HepG2 (cell line): ENCODE results near the gene ARMC2. TPM values are rescaled to one million over a fixed set of nuclear protein-coding genes. Genes with fewer than 3 reads are reported as not detected.

Experiments
- ATAC-seq: fragments of 200-7000 bp; cut with Tn5 transposase; 3 replicates; pipeline ENCODE4 v1.9.1; 2020; ENCODE audit warnings: mild to moderate bottlenecking, moderate library complexity
- BruUV-seq: library from RNA; stranded (reverse); fragments of 400-500 nt; replicated peaks from 2 replicates; lab custom pipeline; 2021; lab: Mats Ljungman, UMichigan
- CTCF ChIA-PET: fragments of 300-600 bp; formaldehyde crosslinking; extraction: SDS; loops from one replicate; lab custom pipeline; 2021; ENCODE audit warnings: low total read pairs, inconsistent platforms, low intra/inter-chr PET ratio; lab: Yijun Ruan, JAX
- POLR2A ChIA-PET: fragments of 350-600 bp; sonication (Branson Sonifier 250); formaldehyde crosslinking; loops from one replicate; lab custom pipeline; 2020; ENCODE audit warnings: antibody characterized with exemption, inconsistent platforms; lab: Yijun Ruan, JAX
- DNase-seq: peaks from one replicate; pipeline ENCODE4 v3.0.0-alpha.2; 2015; ENCODE audit warnings: low spot score
- FAIRE-seq: peaks from 3 replicates; lab custom pipeline; 2011; peaks lifted over from hg19 to GRCh38; lab: Jason Lieb, UNC
- H2AFZ ChIP-seq: one replicate; pipeline ENCODE4 v1.6.1; 2011; ENCODE audit warnings: low read length, inconsistent platforms
- H3K27ac ChIP-seq: fragments of 300-600 bp; 3 replicates; pipeline ENCODE4 v1.8.0; 2011; ENCODE audit warnings: mixed run types, mild to moderate bottlenecking, mixed read lengths, low read length, inconsistent platforms; ENCODE audit not compliant: insufficient read depth; ENCODE audit errors: extremely low read length
- H3K27me3 ChIP-seq, 2 experiments: fragments of 200-600 bp in 1 of 2; 2 replicates in 1 of 2; 3 replicates in 1 of 2; pipeline versions ENCODE4 v1.6.0 to v1.8.0; 2011; ENCODE audit warnings: low read length in 2 of 2, mild to moderate bottlenecking in 2 of 2, moderate library complexity in 2 of 2, inconsistent platforms in 1 of 2; ENCODE audit not compliant: insufficient read depth in 2 of 2, control insufficient read depth in 1 of 2
- H3K36me3 ChIP-seq, 2 experiments: fragments of 200-600 bp in 1 of 2; replicated peaks in 1 of 2; 2 replicates in 1 of 2; 3 replicates in 1 of 2; pipeline versions ENCODE4 v1.5.1 to v1.8.0; 2011; ENCODE audit warnings: low read length in 2 of 2, inconsistent platforms in 1 of 2; ENCODE audit not compliant: insufficient read depth in 2 of 2, control insufficient read depth in 1 of 2
- H3K4me1 ChIP-seq: 2 replicates; pipeline ENCODE4 v1.5.1; 2012; ENCODE audit warnings: low read length, inconsistent platforms; ENCODE audit not compliant: insufficient read depth
- H3K4me2 ChIP-seq: 2 replicates; pipeline ENCODE4 v1.6.0; 2011; ENCODE audit warnings: low read depth, low read length, inconsistent platforms
- H3K4me3 ChIP-seq, 3 experiments: fragments of 200-600 bp in 1 of 3; sonication (generic), shearing (Covaris generic) in 1 of 3; replicated peaks in 1 of 3; 2 replicates each; pipeline ENCODE4 v1.5.1; 2011 to 2016; ENCODE audit warnings: low read length in 3 of 3, inconsistent platforms in 2 of 3, low read depth in 2 of 3, mild to moderate bottlenecking in 2 of 3, control low read depth in 1 of 3, mixed read lengths in 1 of 3; ENCODE audit not compliant: insufficient read depth in 1 of 3
- H3K79me2 ChIP-seq: one replicate; pipeline ENCODE4 v1.6.1; 2011; ENCODE audit warnings: low read length, inconsistent platforms; ENCODE audit not compliant: insufficient read depth
- H3K9ac ChIP-seq: 2 replicates; pipeline ENCODE4 v1.6.0; 2011; ENCODE audit warnings: mild to moderate bottlenecking, low read depth, low read length, inconsistent platforms; ENCODE audit not compliant: insufficient read depth
- H3K9me3 ChIP-seq: 2 replicates; pipeline ENCODE4 v1.5.1; 2012; ENCODE audit warnings: mild to moderate bottlenecking, low read length
- H4K20me1 ChIP-seq: 2 replicates; pipeline ENCODE4 v1.6.0; 2011; ENCODE audit warnings: inconsistent platforms, mild to moderate bottlenecking, low read length, moderate library complexity; ENCODE audit not compliant: insufficient read depth
- ADNP ChIP-seq: sonication (generic); formaldehyde crosslinking; IDR thresholded peaks from 2 replicates; pipeline ENCODE4 v1.4.0; 2020; ENCODE audit warnings: missing genetic modification reagents
- AGO1 ChIP-seq: fragments of 200-400 bp; formaldehyde crosslinking; IDR thresholded peaks from 2 replicates; pipeline ENCODE4 v1.6.1; 2017; ENCODE audit warnings: mild to moderate bottlenecking, low read depth, low read length, moderate library complexity; ENCODE audit not compliant: poor library complexity, severe bottlenecking
- ATM ChIP-seq: fragments of 450-650 bp; IDR thresholded peaks from 2 replicates; pipeline ENCODE4 v1.7.1; 2017; ENCODE audit warnings: mild to moderate bottlenecking, borderline replicate concordance
- HNRNPUL1 ChIP-seq: fragments of 200-400 bp; formaldehyde crosslinking; IDR thresholded peaks from 2 replicates; pipeline ENCODE4 v1.6.1; 2017; ENCODE audit warnings: low read depth, mild to moderate bottlenecking, low read length, moderate library complexity
- MTF1 ChIP-seq: sonication (generic); formaldehyde crosslinking; IDR thresholded peaks from 2 replicates; pipeline ENCODE4 v1.5.0; 2020; ENCODE audit warnings: missing genetic modification reagents
- MXI1 ChIP-seq: IDR thresholded peaks from 3 replicates; pipeline ENCODE4 v1.6.1; 2012; ENCODE audit warnings: low read depth, low read length, inconsistent platforms, borderline replicate concordance
- NFYC ChIP-seq: IDR thresholded peaks from 2 replicates; pipeline ENCODE4 v1.6.1; 2016; ENCODE audit warnings: missing genetic modification reagents, missing compliant biosample characterization
- SNAPC2 ChIP-seq: sonication (generic); formaldehyde crosslinking; IDR thresholded peaks from 2 replicates; pipeline ENCODE4 v1.8.1; 2022; ENCODE audit warnings: mild to moderate bottlenecking, missing genetic modification reagents
- ZKSCAN1 ChIP-seq: fragments of 150-350 bp; IDR thresholded peaks from 2 replicates; pipeline ENCODE4 v1.6.1; 2014; ENCODE audit warnings: low read length
- ZNF33A ChIP-seq: sonication (generic); formaldehyde crosslinking; IDR thresholded peaks from 2 replicates; pipeline ENCODE4 v1.5.1; 2020; ENCODE audit warnings: missing genetic modification reagents, mild to moderate bottlenecking, moderate library complexity, borderline replicate concordance
- ZNF432 ChIP-seq: sonication (generic); formaldehyde crosslinking; IDR thresholded peaks from 2 replicates; pipeline ENCODE4 v1.5.0; 2020; ENCODE audit warnings: missing genetic modification reagents, mild to moderate bottlenecking, borderline replicate concordance
- ZNF552 ChIP-seq: sonication (generic); formaldehyde crosslinking; IDR thresholded peaks from 2 replicates; pipeline ENCODE4 v1.9.0; 2022; ENCODE audit warnings: missing genetic modification reagents, mild to moderate bottlenecking, borderline replicate concordance
- ZNF781 ChIP-seq: sonication (generic); formaldehyde crosslinking; IDR thresholded peaks from 2 replicates; pipeline ENCODE4 v1.5.1; 2020; ENCODE audit warnings: borderline replicate concordance, mild to moderate bottlenecking, missing genetic modification reagents; ENCODE audit errors: not compliant biosample characterization
- WGBS: methylation state at CpG from one replicate; pipeline ENCODE4 v1.1.6; 2017; ENCODE audit warnings: low lambda C conversion rate; 5-methylcytosine and 5-hydroxymethylcytosine counted together
- in situ Hi-C: cut with HindIII; loops from 2 replicates; pipeline ENCODE4 v1.10.0; 2017; ENCODE audit warnings: low pct_unique_long_range_greater_than_20kb; ENCODE audit not compliant: extremely low pct_ligation_motif_present
- intact Hi-C: fragments of 100-400 bp; cut with micrococcal nuclease; formaldehyde crosslinking; loops from one replicate; pipeline ENCODE4 v1.10.0; 2022; ENCODE audit not compliant: unreplicated experiment
- polyA plus RNA-seq, 8 experiments: library from polyadenylated mRNA; depleted of rRNA in 3 of 8; stranded (reverse) in 7 of 8; unstranded in 1 of 8; fragments of >200 nt; fragmentation: Illumina TruSeq in 4 of 8; extraction: Trizol in 4 of 8; gene quantifications; 2 replicates each; pipeline versions ENCODE4 v1.2.1 to v1.2.3, GENCODE V29; 2011 to 2016; ENCODE audit warnings: low read depth in 4 of 8, missing spikeins in 1 of 8, mixed read lengths in 1 of 8; ENCODE audit not compliant: insufficient read depth in 1 of 8
- total RNA-seq, 5 experiments: library from RNA; depleted of rRNA; stranded (reverse); fragments of >200 nt; fragmentation: Illumina TruSeq; extraction: Trizol; gene quantifications; 2 replicates each; pipeline ENCODE4 v1.2.3, GENCODE V29; 2016; ENCODE audit warnings: low read depth in 1 of 5

ARMC2 gene
- total and polyA plus RNA-seq, 2 of the 13 experiments (the other 11 are each of a cell fraction or from before 2014, with no cell fraction given) = 1.4 to 3.2 TPM

DNA sequence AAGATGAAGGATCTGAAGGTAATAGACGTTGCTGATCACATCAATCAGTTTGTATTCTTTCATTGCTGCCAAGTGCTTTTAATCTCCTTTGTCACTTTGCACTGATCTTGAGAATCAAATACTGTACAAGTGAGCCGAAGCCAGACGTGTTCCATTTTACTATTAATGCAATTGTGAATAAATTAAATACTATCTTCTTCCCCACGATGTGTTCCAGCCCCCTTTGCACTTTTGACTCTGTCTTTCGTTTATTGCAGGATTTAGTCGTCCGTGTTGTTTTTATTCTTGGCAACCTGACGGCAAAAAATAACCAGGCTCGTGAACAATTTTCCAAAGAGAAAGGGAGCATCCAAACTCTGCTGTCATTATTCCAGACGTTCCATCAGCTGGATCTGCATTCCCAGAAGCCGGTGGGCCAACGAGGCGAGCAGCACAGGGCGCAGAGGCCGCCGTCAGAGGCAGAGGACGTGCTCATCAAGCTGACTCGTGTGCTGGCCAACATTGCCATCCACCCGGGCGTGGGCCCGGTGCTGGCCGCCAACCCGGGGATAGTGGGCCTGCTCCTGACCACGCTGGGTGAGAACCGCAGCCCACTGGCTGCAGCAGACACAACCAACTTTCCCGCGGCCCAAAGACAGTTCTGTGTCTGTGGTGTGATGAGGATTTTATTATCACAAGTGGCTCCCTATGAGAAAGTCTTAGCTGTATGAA, 104.7 kb downstream of the ARMC2 start:
- no peak for TF ChIP-seq HNRNPUL1
- no peak for TF ChIP-seq MTF1
- TF ChIP-seq MXI1 = no peak
- no peak for TF ChIP-seq ADNP
- TF ChIP-seq ZKSCAN1 = no peak
- no peak for TF ChIP-seq ZNF432
- FAIRE-seq (no peak), ATAC-seq (no peak), DNase-seq (no peak)
- Histone ChIP-seq H3K9me3 (no peaks in the 10 kb centered on the region), H3K4me2 (no peak overlapping the region), H3K27me3 (peaks cover 1 to 35% of the 10 kb centered on the region in 2 experiments; a peak in 3 of 5 replicates), H3K27ac (no peak overlapping the region), H4K20me1 (no peaks in the 10 kb centered on the region), H3K79me2 (no peaks in the 10 kb centered on the region), H3K4me3 (no peak overlapping the region), H3K36me3 (no peaks in the 10 kb centered on the region), H2AFZ (no peak overlapping the region), H3K9ac (no peak overlapping the region), H3K4me1 (peaks cover 16% of the 10 kb centered on the region)
- no TSS peak for BruUV-seq
- in situ Hi-C loops (no loop called here), intact Hi-C loops (no loop called here)
- 57% methylated on average over 27 of the region's 27 CpGs for WGBS
- ChIA-PET CTCF (no interaction called here), POLR2A (no interaction called here)

DNA sequence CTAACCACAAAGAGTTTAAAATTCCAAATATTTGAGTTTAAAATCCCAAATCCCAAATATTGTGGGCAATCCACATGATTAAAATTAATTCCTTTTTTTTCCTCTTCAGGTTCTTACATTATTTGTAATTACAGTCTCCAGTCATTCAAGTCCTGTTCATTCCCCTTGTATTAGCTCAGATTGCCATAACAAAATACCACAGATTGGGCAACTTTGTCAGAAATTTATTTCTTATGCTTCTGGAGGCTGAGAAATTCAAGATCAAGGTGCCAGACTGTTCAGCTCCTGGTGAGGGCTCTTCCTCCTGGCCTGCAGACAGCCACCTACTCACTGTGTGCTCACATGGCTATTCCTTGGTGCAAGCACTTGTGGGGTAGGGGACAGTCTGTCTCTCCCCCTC, 105.5 kb downstream of the ARMC2 start:
- no peak overlapping the region for H3K27ac ChIP-seq
- in situ Hi-C loops = no loop called here
- no peak overlapping the region for H3K4me2 ChIP-seq
- no peak overlapping the region for H2AFZ ChIP-seq
- no peak for ATAC-seq
- no peak for DNase-seq
- BruUV-seq = no TSS peak
- H4K20me1 ChIP-seq = no peaks in the 10 kb centered on the region
- POLR2A ChIA-PET = no interaction called here
- peaks cover 16% of the 10 kb centered on the region for H3K4me1 ChIP-seq
- FAIRE-seq = no peak
- intact Hi-C loops = no loop called here
- no peaks in the 10 kb centered on the region for H3K9me3 ChIP-seq
- H3K79me2 ChIP-seq = no peaks in the 10 kb centered on the region
- no peak overlapping the region for H3K4me3 ChIP-seq
- H3K27me3 ChIP-seq = peaks cover 1 to 30% of the 10 kb centered on the region in 2 experiments; a peak in 3 of 5 replicates
- H3K9ac ChIP-seq = no peak overlapping the region
- no peak for TF ChIP-seq AGO1
- TF ChIP-seq ATM = no peak
- TF ChIP-seq ZNF552 = no peak
- no peak for TF ChIP-seq SNAPC2 (CRISPR knock-in tag)
- TF ChIP-seq NFYC (CRISPR knock-in tag) = no peak
- no peak for TF ChIP-seq ZNF33A (CRISPR knock-in tag)
- no peak for TF ChIP-seq ZNF781 (CRISPR knock-in tag)
- TF ChIP-seq, all 625 proteins: peak for 0
- H3K36me3 ChIP-seq = no peaks in the 10 kb centered on the region
- CTCF ChIA-PET = no interaction called here
